ENCODE results near the gene BOLL.
"Not testable (repeated sequence)": the region's sequence is repeated elsewhere in the genome, so short reads cannot be mapped to it uniquely, and the experiment has no call there.

BOLL gene

DNA sequence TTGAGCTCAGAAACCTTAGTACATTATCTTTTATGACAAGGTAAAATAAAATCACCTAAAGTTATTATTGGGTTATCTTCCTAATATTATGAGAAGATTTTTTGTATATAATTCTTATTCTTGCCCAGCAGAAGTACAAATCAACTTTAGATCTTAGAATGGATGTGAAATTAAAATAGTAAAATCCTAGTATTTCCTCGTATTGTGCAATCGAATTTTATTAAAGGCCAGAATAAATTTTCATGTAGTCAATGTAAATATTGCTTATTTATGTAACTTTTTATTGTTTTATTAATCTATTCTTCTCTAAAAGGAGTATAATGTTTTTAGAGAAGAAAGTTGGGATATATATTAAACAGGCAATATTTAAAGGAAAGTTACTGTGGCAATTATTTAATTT, 67.3 kb downstream of the BOLL start:
- DNase-seq (ENCODE audit: low read depth), result no peak
- TF ChIP-seq CTCF (conservative IDR thresholded peaks at IDR 0.05; ENCODE audit: control insufficient read depth, insufficient read depth, low read depth, low read length), result no peak
- no peak overlapping the region for H3K4me3 ChIP-seq (ENCODE audit: control insufficient read depth, low read depth, low read length)

GRCh38 chr2:197713271-197713670, 71.8 kb downstream of the BOLL start:
- DNase-seq (ENCODE audit: low read depth), result no peak
- H3K4me3 ChIP-seq (ENCODE audit: control insufficient read depth, low read depth, low read length), result no peak overlapping the region
- TF ChIP-seq CTCF (conservative IDR thresholded peaks at IDR 0.05; ENCODE audit: control insufficient read depth, insufficient read depth, low read depth, low read length), result no peak

DNA sequence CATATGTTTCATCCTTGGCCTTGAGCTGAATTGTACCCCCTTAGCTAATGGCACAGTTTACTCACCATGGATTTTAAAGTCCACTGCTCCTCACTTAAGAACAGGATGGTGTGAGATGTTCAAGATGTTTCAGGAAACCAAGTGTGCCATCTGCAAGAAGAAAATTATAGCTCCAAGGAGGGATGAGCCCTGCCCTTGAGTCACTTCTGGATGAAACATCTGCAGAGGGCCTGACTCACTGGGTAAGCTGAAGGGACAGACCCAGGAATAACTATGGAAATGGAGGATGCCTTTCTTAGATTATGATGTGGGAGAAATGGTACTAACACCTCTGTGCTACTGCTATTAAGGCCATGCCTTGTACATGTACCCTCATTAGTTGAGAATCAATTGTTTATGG, 73.5 kb downstream of the BOLL start:
- peak; percentile 69 for DNase-seq (ENCODE audit: low read depth)
- no peak for TF ChIP-seq CTCF (conservative IDR thresholded peaks at IDR 0.05; ENCODE audit: control insufficient read depth, insufficient read depth, low read depth, low read length)
- no peak overlapping the region for H3K4me3 ChIP-seq (ENCODE audit: control insufficient read depth, low read depth, low read length)

- no peak for DNase-seq (ENCODE audit: low read depth)
- no peak for TF ChIP-seq CTCF (conservative IDR thresholded peaks at IDR 0.05; ENCODE audit: control insufficient read depth, insufficient read depth, low read depth, low read length)
- no peak overlapping the region for H3K4me3 ChIP-seq (ENCODE audit: control insufficient read depth, low read depth, low read length)
These were observed 74.6 kb downstream of the BOLL start for GRCh38 chr2:197710424-197711042.

- not testable (repeated sequence) for H3K4me3 ChIP-seq (ENCODE audit: control insufficient read depth, low read depth, low read length); DNase-seq (ENCODE audit: low read depth)
These were observed 76.0 kb downstream of the BOLL start for GRCh38 chr2:197709140-197709539.

DNA sequence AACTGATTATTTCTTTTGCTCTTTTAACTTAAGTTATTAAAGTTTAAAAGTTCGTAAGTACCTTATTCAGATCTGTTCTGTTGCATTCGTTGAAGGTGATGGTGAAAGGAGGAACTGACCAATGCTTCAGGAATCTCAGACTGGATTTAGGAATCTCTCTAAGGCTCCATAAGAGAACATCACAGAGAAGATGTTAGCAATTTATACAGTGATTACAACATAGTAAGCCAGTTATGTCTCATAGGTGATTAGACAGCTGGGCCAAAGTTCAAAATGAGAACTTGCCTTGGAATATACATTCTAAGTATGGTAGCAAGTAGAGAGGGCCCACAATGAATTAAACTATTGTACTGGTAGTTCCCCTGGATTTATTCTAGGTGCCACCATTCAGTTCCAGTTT, 76.8 kb downstream of the BOLL start:
- peak; percentile 82 for DNase-seq (ENCODE audit: low read depth)
- no peak for TF ChIP-seq CTCF (conservative IDR thresholded peaks at IDR 0.05; ENCODE audit: control insufficient read depth, insufficient read depth, low read depth, low read length)
- peak overlapping the region; percentile 79 for H3K4me3 ChIP-seq (ENCODE audit: control insufficient read depth, low read depth, low read length)

GRCh38 chr2:197707316-197708213, 77.6 kb downstream of the BOLL start:
- TF ChIP-seq CTCF (conservative IDR thresholded peaks at IDR 0.05; ENCODE audit: control insufficient read depth, insufficient read depth, low read depth, low read length), result peak; percentile 72
- peak overlapping the region; percentile 79 for H3K4me3 ChIP-seq (ENCODE audit: control insufficient read depth, low read depth, low read length)
- peak; percentile 74 for DNase-seq (ENCODE audit: low read depth)

Data from fibroblast of mammary gland (primary cell).